Non-pigmented ciliary epithelial cell (primary cell): Measurements from ENCODE around the gene ATP1A1.

ENCODE experiments used
- DNase-seq: peaks from one replicate; pipeline ENCODE4 v3.0.0-alpha.2; 2010; ENCODE audit warnings: low read depth

Gene ATP1A1

GRCh38 chr1:116345011-116345410 is 28.0 kb upstream of the ATP1A1 start:
- no peak for DNase-seq

GRCh38 chr1:116345843-116346242 is 27.2 kb upstream of the ATP1A1 start:
- no peak for DNase-seq

DNA sequence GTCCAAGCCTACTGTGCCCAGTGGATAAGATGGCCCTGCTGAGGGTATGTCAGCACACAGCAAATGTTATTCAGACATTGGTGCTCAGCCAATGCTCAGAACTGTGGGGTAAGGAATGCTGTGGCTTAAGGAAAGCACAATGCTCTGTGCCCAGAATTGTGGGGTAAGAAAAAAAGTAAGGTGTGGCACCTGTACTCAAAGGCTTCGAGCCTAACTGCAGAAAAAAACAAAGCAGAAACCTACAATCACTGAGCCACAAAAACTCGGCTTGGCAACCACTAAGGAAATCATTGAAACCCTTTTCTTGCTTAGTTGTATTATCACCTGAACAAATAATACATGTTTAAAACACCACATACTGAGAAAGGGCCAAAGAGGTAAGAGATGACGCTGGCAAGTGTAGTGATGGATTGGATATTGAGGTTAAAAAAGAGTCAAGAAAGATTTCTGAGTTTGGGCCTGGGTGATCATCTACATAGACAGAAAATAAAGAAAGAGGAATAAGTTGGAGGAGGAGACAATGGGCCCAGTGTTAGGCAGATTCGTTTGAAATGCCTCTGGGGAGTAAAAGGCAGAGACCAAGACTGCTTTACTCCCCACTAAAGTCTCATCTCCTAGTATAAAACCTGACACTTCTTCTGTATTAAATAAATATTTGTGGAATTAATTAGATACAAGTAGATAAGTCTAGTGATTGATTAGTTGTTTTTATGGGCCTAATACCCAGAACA is 25.9 kb upstream of the ATP1A1 start:
- no peak for DNase-seq

GRCh38 chr1:116347696-116348095 is 25.3 kb upstream of the ATP1A1 start:
- no peak for DNase-seq

GRCh38 chr1:116350097-116350645 is 22.9 kb upstream of the ATP1A1 start:
- no peak for DNase-seq

DNA sequence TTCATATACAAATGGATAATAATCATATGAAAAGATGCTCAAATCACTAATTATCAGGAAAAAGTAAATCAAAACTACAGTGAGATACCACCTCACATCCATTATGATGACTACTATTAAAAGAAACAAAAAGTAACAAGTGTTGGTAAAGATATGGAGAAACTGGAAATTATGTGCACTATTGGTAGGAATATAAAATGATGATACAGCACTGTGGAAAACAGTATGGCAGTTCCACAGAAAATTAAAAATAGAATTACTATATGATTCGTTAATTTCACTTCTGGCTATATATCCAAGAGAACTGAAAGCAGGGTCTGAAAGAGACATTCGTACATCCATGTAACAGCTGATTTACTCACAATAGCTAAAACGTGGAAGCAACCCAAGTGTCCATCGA is 21.1 kb upstream of the ATP1A1 start:
- DNase-seq, result no peak

DNA sequence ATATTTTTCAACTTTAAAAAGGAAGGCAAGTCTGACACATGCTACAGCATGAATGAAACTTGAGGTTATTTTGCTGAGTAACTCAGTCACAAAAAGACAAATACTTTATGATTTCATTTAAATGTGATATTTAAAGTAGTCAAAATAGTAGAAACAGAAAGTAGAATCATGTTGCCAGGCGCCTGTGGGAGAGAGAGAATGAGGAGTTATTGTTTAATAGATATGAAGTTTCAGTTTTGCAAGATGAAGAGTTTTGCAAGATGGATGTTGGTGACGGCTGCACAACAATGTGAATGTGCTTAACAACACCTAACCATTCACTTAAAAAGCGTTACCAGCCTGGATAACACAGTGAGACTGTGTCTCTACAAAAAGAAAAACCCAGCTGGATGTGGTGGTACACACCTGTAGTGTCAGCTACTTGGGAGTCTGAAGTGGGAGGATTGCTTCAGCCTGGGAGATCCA is 20.7 kb upstream of the ATP1A1 start:
- no peak for DNase-seq

- DNase-seq, result no peak
Measured at GRCh38 chr1:116353155-116353554, 19.9 kb upstream of the ATP1A1 start.

DNA sequence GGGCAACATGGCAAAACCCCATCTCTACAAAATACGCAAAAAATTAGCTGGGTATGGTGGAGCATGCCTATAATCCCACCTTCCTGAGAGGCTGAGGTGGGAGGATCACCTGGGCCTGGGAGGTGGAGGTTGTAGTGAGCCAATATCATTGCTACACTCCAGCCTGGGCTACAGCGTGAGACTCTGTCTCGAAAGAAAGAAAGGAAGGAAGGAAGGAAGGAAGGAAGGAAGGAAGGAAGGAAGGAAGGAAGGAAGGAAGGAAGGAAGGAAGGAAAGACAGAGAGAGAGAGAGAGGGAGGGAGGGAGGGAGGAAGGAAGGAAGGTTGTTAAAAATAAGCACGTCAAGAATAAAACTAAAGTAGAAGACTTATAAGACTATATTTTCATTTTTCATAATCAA is 17.0 kb upstream of the ATP1A1 start:
- DNase-seq, result no peak

DNA sequence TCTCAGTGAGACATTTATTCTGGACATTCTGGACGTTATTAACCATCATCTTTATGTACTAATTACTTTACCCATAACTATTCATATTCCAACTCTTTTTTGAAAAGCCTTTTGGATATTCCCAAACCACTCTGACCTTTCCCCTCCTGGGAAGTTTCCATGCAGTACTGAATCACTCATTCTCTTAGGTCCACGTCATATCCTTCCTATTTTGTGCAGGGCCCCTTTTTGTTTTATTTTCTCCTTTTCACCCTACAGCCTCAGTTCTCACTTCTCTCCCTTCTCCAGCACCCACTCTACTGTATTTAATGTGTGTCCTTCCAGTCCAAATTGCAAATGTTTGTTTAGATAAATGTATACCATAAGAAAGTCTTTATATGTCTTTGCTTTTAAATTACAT is 16.4 kb upstream of the ATP1A1 start:
- no peak for DNase-seq

DNA sequence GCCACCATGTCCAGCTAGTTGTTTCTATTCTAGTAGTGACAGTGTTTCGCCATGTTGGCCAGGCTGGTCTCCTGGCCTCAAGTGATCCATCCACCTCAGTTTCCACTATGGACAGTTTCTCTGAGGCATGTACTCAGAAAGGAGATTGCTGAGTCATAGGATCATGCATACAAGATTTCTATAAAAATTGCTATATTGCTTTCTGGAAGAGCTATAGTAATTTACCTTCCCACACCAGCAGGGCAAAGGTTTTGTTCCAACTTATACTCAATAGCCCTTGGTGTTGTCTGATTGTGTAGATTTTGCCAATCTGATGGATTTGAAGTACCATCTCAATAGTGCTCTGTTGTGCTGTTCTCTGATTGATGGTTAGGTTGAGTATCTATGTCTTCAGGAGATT is 15.6 kb upstream of the ATP1A1 start:
- DNase-seq, result no peak

DNA sequence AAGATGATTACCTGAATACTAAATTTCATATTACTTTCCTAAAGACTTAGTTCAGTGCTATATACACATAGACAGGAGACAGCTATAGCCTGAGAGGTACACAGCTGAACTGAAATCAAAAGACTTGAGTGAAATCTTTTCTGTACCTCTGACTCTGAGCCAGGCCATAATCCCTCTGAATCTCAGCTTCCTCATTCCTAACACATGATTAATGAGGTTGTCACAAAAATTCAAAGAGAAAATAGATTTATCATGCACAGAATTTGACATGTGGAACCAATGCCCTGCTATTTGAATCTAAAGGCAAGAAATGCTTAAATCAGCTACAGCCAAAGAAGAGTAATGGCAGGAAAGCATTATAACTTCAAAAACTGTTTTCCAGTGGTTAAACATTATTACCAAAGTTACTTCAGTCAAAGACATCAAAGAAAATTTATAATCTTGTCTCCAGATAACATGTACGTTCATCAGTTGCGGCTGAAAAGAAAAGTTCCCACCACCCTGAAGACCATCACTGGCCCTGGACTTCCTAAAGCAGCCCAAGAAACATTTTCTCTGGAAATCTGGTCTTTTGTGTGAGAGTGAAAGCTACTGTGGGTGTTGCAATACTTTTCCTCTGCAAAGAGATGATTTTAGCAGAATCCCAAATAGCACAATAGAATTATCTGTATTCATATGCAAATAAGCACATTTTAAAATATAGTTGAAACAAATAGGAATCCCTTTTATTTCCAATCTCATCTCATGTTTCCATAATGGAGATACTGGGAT is 13.8 kb upstream of the ATP1A1 start:
- no peak for DNase-seq

DNA sequence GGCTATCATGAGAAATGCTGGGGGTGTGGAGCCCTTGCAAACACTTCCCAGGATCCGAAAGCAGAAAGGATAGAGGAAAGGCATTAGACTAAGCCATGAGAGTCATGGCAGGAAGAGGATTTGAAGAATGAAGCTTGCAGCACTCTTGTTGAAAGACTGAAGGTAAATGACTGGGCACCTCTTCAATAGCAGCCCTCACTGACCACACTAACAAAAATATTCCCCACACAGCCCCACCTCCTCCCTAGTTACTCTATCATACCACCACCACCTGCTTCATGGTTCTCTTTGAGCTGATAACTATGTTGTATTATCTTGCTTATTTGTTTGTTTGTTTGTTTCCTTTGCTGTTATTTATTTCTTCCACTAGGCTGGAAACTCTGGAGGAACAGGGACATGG is 13.2 kb upstream of the ATP1A1 start:
- DNase-seq, result no peak

DNA sequence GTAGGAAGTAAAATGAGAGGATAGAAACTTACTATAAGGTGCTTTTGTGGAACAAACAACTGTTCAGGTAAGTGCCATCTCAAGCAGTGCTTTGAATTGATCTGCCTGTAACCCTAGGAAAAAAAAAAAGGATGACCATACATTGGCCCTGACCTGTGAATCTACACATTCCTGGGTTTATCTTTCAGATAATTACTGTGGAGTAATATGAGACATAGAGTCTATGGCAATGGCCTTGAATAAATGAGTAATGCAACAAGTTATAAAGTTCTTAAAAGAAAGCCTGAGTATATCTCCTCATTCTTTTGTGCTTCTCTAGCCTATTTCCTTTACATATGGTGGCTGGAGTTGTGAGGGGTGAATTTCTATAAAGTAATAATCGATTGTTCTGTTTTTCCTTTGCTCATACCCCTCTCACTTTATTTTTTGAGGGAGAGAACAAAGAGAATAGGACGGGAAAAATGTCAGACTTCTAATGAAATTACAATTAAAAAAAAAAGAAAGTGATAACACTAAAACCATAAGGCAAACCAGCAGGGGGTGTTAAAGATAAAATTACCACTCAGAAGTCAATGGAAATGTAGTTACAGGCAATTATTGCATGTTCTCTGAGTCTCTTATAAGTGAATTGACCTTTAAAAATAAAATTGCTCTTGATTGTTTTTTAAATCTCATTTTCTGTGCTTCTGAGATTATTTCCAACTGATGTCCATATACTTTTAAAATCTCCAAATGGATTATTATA is 12.4 kb upstream of the ATP1A1 start:
- no peak for DNase-seq

- no peak for DNase-seq
Measured at GRCh38 chr1:116361648-116362047, 11.4 kb upstream of the ATP1A1 start.

DNA sequence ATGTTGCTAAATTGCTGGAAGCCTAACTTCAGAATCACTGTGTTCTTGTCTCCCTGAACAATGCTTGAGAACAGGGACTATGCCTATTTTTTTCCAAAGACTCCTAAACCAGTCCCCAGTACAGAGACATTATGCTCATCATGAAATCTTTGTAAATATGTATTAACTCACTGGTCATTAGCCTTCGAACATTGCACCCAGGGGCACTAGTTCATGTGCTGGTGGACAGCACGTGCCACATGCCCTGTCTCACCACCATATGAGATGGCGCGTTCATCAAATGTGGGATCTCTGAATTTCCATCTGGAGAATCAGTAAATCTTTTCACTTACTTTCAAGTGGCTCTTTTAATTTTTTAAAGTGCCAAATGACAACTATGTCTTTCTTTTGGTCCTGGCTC is 11.0 kb upstream of the ATP1A1 start:
- no peak for DNase-seq

GRCh38 chr1:116365353-116365780 is 7.7 kb upstream of the ATP1A1 start:
- DNase-seq, result no peak

DNA sequence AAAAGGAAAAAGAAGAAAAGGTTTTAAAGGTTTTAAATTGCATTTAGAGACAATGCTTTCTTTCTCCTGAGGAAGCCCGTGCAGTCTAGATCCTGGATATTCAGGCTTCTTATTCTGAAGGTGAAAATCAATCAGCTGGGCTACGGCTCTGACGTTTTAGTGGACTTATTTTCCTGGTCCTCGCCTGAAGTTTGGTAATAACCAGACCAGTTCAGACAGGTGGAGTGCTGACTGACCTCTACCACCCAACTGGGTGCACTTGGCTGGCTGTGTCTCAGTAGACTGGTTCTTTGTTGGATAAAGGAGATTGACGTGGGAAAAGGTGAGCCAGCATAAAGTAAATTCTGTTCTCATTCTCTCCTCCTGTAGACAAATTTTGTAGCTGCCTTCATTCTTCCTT is 7.2 kb upstream of the ATP1A1 start:
- no peak for DNase-seq

DNA sequence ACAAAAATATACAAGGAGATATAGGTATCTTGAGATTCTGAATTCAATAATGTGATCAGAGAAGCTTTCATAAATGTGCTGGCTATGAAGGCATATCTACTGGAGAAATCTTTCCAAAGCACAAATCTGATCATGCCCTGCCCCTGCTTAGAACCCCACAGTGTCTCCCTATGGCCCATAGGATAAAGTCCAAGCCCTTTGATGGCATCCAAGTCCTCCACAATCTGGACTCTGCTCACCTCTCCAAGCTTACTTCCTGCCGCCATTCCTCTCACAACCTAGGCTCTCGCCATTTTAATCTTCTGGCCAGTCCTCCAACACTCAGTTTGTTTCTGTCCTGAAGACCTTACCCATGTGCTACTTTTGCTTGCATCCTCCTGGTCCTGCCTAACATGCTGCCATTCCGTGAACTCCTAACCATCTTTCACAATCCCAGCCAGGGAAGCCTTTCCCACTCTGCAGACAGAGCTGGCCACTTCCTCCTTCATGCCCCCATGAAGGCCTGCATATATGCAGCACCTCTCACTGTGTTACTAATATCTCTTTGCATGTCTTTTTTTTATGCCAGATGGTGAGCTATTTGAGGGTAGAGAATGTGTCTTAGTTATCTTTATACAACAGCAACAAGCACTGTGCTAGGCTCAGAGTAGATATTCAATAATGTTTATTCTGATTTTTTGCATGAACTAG is 5.6 kb upstream of the ATP1A1 start:
- DNase-seq, result no peak

- DNase-seq, result no peak
Measured at GRCh38 chr1:116368241-116368640, 4.8 kb upstream of the ATP1A1 start.

GRCh38 chr1:116370181-116370580 is 2.9 kb upstream of the ATP1A1 start:
- no peak for DNase-seq

- no peak for DNase-seq
Measured at GRCh38 chr1:116371752-116372151, 1.3 kb upstream of the ATP1A1 start.
